ENCODE measurements around the gene SLC6A2.
"Not testable (repeated sequence)": the region's sequence is repeated elsewhere in the genome, so short reads cannot be mapped to it uniquely, and the experiment has no call there.

SLC6A2 gene

DNA sequence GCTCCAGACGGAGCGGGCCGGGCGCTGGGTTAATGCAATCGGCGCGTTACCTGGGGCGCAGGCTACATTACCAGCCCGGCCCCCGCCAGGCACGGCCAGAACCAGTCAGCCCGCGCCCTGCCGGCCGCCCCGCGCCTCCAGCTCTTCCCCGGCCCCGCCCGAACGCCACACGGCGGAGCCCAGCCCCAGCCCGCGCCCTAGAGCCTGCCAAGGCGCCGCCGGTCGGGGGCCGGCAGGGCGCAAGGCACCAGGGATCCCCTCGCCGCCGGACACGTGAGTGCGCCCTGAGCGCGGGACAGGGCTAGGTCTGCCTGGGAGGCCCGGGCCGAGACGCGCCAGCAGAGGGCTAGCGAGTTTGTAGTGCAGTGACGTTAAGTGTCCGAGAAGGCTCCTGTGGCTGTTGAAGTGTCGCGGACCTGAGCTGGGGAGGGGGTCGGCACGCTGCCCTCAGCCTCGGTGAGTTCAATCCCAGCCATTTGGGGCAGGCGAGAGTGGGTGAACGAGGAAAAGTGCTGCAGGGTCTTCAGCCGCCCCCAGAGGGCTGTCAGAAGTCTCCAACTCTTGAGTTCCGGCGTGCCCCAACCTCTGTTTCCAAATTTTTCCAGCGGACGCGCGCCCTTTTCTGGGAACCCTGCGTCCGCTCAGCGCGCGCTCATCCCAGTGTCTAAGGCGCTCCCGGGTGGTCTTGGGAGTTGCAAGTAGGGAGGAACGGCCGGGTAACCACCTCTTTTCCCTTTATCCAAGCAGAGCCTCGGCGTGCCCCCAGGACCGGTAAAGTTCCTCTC lies at the start of gene SLC6A2:
TSS of gene SLC6A2 (plus strand) at position 92 of the 785 bp plus-strand sequence. CDS start 707 bp downstream, outside the sequence.
- intact Hi-C loops (cut with DNase I), result no loop called here
- DNase-seq, result peak in 6 of 42 donors; percentile 13 to 44 (median 37)

- intact Hi-C loops (cut with DNase I), result no loop called here
- DNase-seq, result no peak
These were observed 42.0 kb upstream of the SLC6A2 start for GRCh38 chr16:55613613-55614335.

- intact Hi-C loops (cut with DNase I), result no loop called here
- no peak for DNase-seq
These were observed 40.7 kb upstream of the SLC6A2 start for GRCh38 chr16:55615071-55615470.

- DNase-seq; intact Hi-C loops (cut with DNase I): not testable (repeated sequence)
These were observed 40.1 kb upstream of the SLC6A2 start for GRCh38 chr16:55615670-55616069.

DNA sequence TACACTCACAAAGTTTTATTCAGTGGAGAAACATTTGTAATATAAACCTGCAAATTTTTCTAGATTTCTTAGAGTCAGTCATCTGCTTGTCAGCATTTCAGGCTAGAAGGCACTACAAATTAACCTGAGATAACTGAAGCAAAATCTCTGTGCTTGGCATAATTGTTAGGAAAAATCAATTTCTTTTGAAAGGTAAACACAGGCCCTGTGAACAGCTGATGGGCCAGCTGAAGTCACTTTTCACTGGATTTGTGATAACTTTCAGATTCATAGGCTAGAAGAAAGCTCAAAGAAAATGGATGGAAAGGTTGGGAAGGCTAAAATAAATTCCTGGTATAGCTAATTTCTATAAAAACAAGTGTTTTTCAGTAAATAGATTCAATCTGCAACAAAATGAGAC lies 34.0 kb upstream of the SLC6A2 start:
- intact Hi-C loops (cut with DNase I), result no loop called here

GRCh38 chr16:55622272-55622671 lies 33.5 kb upstream of the SLC6A2 start:
- intact Hi-C loops (cut with DNase I), result no loop called here
- no peak for DNase-seq

More for the DNA sequence above, 34.0 kb upstream of the SLC6A2 start:
- DNase-seq, result no peak

DNA sequence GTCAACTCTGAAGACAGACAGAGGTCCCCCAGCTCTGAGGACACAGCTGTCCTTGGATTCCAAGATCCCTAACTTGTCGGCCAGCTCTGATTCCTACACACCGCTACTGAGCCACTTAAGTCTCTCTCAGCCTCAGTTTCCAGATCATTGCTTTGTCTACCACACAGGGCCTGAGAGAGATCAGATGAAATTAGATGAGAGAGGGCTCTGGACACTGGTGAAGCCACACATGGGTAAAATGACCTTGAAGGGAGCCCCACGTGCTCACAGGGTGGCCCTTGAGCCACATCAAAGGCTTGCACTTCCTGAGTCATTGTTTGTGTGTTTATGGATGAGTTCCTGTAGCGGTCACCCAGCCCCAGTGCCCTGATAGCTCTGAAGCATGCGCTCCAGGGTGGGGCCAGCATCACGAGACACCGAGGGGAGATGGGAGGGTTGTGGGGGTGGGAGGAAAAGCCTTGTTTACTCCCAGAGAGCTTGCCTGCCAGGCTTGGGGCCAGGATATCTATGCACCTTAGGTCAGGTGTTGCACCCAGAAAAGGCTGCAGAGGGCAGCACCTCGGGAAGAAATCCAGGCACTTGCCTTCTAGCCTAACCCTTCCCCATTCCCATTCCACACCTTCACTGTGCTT lies 32.7 kb upstream of the SLC6A2 start:
- intact Hi-C loops (cut with DNase I), result no loop called here
- no peak for DNase-seq

DNA sequence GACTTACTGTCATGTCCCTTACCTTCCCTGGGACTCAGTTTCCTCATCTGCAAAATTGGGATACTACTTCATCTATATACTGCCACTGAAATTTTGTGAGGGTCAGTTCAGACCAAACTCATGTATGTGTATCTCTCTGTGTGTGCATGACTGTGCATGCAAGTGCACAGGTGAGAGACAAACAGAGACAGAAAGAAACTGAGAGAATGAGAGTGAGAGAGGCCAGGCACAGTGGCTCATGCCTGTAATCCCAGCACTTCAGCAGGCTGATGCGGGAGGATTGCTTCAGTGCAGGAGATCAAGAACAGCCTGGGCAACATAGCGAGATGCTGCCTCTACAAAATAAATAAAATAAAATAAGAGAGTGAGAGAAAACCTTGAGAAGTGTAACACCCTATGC lies 32.1 kb upstream of the SLC6A2 start:
- intact Hi-C loops (cut with DNase I), result no loop called here
- no peak for DNase-seq

DNA sequence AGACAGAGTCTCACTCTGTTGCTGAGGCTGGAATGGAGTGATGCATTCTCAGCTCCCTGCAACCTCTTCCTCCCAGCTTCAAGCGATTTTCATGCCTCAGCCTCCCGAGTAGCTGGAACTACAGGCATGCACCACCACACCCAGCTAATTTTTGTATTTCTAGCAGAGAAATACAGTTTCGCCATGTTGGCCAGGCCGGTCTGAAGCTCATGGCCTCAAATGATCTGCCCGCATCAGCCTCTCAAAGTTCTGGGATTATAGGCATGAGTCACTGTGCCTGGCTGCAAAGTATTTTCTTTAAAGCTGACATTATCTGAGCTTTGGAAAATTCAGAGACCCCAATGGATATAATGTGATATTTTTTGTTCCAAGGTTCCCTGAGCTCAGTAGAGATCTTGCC lies 31.1 kb upstream of the SLC6A2 start:
- intact Hi-C loops (cut with DNase I), result no loop called here
- DNase-seq, result no peak

DNA sequence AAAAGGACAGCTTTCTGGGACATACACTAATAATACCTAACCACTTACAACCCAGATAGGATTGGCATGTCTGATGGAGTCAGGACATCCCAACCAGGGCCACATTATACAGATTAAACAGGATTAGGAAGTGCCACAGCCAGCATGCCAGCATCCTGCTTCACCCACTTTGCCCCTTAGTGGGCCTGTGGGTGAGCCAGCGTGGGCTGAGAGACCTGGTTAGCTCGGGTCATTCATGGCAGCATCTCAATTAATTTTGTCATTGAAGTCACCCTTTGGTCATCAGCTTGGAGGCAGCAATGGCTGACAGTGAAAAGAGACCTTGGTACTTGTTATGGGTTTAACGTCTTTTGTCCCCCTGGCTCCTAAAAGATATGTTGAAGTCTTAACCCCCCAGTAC lies 29.9 kb upstream of the SLC6A2 start:
- intact Hi-C loops (cut with DNase I), result no loop called here

DNA sequence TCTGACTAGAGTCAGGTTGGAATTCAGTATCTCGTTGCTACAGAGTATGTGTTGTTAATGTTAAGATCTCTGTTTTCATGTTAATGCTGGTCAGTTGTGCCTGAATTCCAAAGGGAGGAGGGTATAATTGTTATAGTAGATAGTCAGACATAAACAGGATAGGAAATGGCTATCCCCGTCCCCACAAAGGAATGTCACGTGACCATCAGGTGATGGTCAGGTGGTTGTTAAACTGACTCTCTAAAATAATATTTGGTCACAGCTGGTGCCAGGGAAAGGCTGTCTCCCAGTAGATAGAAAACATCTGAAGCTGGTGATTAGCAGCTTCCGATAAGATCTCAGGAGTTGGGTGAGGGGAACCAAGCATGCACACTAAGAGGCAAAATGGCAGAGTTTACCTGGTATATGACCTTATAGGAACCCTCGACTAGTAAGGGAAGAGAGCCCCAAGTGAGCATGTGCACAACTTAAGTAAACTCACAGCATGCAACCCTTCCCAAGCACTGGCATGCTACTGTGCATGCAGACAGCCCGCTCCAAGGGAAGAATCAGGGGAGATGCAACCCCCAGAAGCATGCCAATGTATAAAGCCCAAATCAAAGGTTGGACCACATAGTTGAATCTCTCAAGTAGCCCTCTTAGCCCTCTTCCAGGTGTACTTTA lies 27.4 kb upstream of the SLC6A2 start:
- intact Hi-C loops (cut with DNase I), result no loop called here

More for the DNA sequence above, 29.9 kb upstream of the SLC6A2 start:
- no peak for DNase-seq

DNA sequence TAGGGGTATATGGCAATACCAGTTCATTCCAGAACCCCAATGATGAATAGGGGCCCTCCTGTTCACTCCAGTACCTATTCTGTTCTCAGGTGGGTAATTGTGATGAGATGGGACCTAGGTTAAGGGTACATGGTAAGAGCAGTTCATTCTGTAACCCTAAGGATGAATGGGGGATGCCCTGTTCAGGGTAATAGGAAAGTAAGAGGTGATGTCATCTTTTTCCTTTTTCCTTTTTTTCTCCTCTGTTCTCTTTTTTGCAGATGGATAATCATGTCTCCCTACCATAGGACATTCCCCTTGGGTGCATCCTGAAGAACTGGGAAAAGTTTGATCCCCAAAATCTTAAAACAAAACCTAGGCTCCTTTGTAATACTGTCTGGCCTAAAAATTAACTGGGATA lies 25.0 kb upstream of the SLC6A2 start:
- DNase-seq, result no peak
- intact Hi-C loops (cut with DNase I), result no loop called here

More for the DNA sequence above, 27.4 kb upstream of the SLC6A2 start:
- no peak for DNase-seq

GRCh38 chr16:55632259-55632658 lies 23.5 kb upstream of the SLC6A2 start:
- intact Hi-C loops (cut with DNase I), result no loop called here
- DNase-seq, result no peak

DNA sequence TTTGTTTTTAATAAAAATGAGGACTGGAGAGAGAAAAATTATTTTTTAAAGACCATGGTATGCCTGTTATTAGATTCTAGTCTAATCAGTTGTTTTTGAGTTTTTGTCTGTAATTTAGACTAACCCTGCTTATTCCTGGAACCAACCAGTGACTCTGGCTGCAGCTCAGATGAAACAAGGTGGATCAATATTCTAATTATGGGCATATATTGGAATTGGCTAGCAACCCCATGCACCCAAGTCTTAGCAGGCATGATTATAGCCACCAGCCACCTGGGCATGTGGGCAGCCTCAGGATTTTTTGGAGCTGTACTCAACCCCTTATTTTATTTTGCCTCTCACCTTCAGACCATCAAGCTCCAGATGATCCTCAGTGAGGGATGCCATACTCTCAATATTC lies 21.6 kb upstream of the SLC6A2 start:
- intact Hi-C loops (cut with DNase I), result no loop called here
- no peak for DNase-seq

- no peak for DNase-seq
- intact Hi-C loops (cut with DNase I), result no loop called here
These were observed 17.5 kb upstream of the SLC6A2 start for GRCh38 chr16:55638256-55638655.

DNA sequence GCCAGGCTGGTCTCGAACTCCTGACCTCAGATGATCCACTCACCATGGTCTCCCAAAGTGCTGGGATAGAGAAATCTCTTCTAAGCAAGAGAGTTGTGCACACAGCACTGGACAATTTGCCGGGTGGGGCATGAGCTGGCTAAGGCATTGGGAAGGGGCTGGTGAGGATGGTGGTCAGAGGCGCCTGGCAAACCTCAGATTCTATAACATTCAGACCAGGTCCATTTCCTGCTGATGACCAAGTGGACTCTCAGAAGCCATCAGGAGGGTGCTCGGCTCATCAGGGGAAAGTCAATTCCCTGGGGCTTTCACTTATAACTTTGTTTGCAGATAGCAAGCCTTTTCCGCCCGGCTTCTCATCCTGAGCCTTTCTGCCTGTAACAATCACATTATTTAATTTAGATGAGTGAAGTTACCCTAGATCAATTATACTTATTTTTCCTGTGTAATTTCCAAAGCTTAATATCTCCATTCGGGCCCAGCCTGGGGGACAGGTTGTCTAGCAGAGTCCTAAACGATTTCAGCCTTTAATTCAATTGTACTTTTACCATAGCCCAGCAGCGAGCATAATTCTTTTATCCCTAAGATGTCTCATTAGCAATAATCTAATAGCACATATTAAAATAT lies 15.0 kb upstream of the SLC6A2 start:
- intact Hi-C loops (cut with DNase I), result no loop called here
- DNase-seq, result no peak

GRCh38 chr16:55641430-55642056 lies 14.2 kb upstream of the SLC6A2 start:
- intact Hi-C loops (cut with DNase I), result no loop called here
- no peak for DNase-seq

- DNase-seq, result no peak
- intact Hi-C loops (cut with DNase I), result no loop called here
These were observed 13.2 kb upstream of the SLC6A2 start for GRCh38 chr16:55642611-55643010.
